Memory B cell (primary cell): Measurements from ENCODE around the gene PPP2R5A.
A peak's percentile ranks its signal among the peaks of the same experiment; 100 is the strongest.
"Not testable (repeated sequence)": the region's sequence is repeated elsewhere in the genome, so short reads cannot be mapped to it uniquely, and the experiment has no call there.

Source experiments
- ATAC-seq: fragments of 150-1000 bp; cut with Tn5 transposase; 2 replicates; pipeline ENCODE4 v1.10.0; 2021; ENCODE audit warnings: low read depth, mild to moderate bottlenecking, moderate library complexity
- DNase-seq, 2 donors: peaks; one replicate each; pipeline ENCODE4 v3.0.0; 2022; ENCODE audit warnings: low spot score in 2 of 2
- H3K27ac Mint-ChIP-seq: one replicate; pipeline ENCODE4 v1.8.0; 2022; ENCODE audit warnings: mild to moderate bottlenecking, moderate library complexity, mixed read lengths
- H3K27me3 Mint-ChIP-seq: one replicate; pipeline ENCODE4 v1.8.0; 2022; ENCODE audit warnings: mixed read lengths
- H3K36me3 Mint-ChIP-seq: one replicate; pipeline ENCODE4 v1.8.0; 2022; ENCODE audit warnings: mild to moderate bottlenecking, mixed read lengths
- H3K4me1 Mint-ChIP-seq: one replicate; pipeline ENCODE4 v1.8.0; 2022; ENCODE audit warnings: mixed read lengths
- H3K4me3 Mint-ChIP-seq: one replicate; pipeline ENCODE4 v1.8.0; 2022; ENCODE audit warnings: mild to moderate bottlenecking, moderate library complexity, mixed read lengths
- H3K9me3 Mint-ChIP-seq: one replicate; pipeline ENCODE4 v1.8.0; 2022; ENCODE audit warnings: mixed read lengths

Gene PPP2R5A

GRCh38 chr1:212295579-212295978 is 10.4 kb downstream of the PPP2R5A start:
- peak overlapping the region; percentile 28 for H3K27ac Mint-ChIP-seq
- H3K4me3 Mint-ChIP-seq, result no peak overlapping the region
- ATAC-seq (no peak), DNase-seq (no peak)
- no peaks in the 10 kb centered on the region for H3K27me3 Mint-ChIP-seq
- H3K36me3 Mint-ChIP-seq, result peaks cover 7% of the 10 kb centered on the region
- peaks cover 32% of the 10 kb centered on the region for H3K4me1 Mint-ChIP-seq
- H3K9me3 Mint-ChIP-seq, result no peaks in the 10 kb centered on the region

GRCh38 chr1:212297338-212297737 is 12.1 kb downstream of the PPP2R5A start:
- H3K27me3 Mint-ChIP-seq, result no peaks in the 10 kb centered on the region
- H3K4me1 Mint-ChIP-seq, result peaks cover 22% of the 10 kb centered on the region
- no peaks in the 10 kb centered on the region for H3K9me3 Mint-ChIP-seq
- no peak overlapping the region for H3K27ac Mint-ChIP-seq
- H3K4me3 Mint-ChIP-seq, result no peak overlapping the region
- DNase-seq (no peak), ATAC-seq (no peak)
- peaks cover 5% of the 10 kb centered on the region for H3K36me3 Mint-ChIP-seq

- Mint-ChIP-seq H3K4me1 (peaks cover 25% of the 10 kb centered on the region), H3K27me3 (no peaks in the 10 kb centered on the region), H3K9me3 (peaks cover 4% of the 10 kb centered on the region), H3K27ac (no peak overlapping the region), H3K36me3 (peaks cover 7% of the 10 kb centered on the region), H3K4me3 (no peak overlapping the region)
- DNase-seq, result no peak
- ATAC-seq, result no peak
Measured at GRCh38 chr1:212301580-212301979, 16.4 kb downstream of the PPP2R5A start.

GRCh38 chr1:212302745-212303383 is 17.7 kb downstream of the PPP2R5A start:
- Mint-ChIP-seq H3K4me1 (peaks cover 23% of the 10 kb centered on the region), H3K27ac (peak overlapping the region; percentile 55), H3K27me3 (no peaks in the 10 kb centered on the region), H3K36me3 (peaks cover 8% of the 10 kb centered on the region), H3K4me3 (no peak overlapping the region), H3K9me3 (peaks cover 4% of the 10 kb centered on the region)
- no peak for ATAC-seq
- DNase-seq, result no peak

- Mint-ChIP-seq H3K27ac (peak overlapping the region; percentile 24), H3K27me3 (no peaks in the 10 kb centered on the region), H3K4me1 (peaks cover 34% of the 10 kb centered on the region), H3K36me3 (peaks cover 19% of the 10 kb centered on the region), H3K4me3 (no peak overlapping the region), H3K9me3 (peaks cover 4% of the 10 kb centered on the region)
- DNase-seq (no peak), ATAC-seq (no peak)
Measured at GRCh38 chr1:212305342-212305741, 20.1 kb downstream of the PPP2R5A start.

GRCh38 chr1:212305984-212306452 is 20.8 kb downstream of the PPP2R5A start:
- not testable (repeated sequence) for H3K27ac Mint-ChIP-seq, H3K9me3 Mint-ChIP-seq, DNase-seq, H3K27me3 Mint-ChIP-seq, H3K4me3 Mint-ChIP-seq, ATAC-seq
- Mint-ChIP-seq H3K36me3 (peaks cover 19% of the 10 kb centered on the region), H3K4me1 (peaks cover 37% of the 10 kb centered on the region)

GRCh38 chr1:212309967-212310366 is 24.8 kb downstream of the PPP2R5A start:
- Mint-ChIP-seq H3K4me3 (no peak overlapping the region), H3K4me1 (peaks cover 22% of the 10 kb centered on the region), H3K9me3 (peaks cover 4% of the 10 kb centered on the region), H3K27me3 (no peaks in the 10 kb centered on the region), H3K27ac (no peak overlapping the region), H3K36me3 (peaks cover 19% of the 10 kb centered on the region)
- DNase-seq (no peak), ATAC-seq (no peak)

- H3K4me3 Mint-ChIP-seq, result no peak overlapping the region
- DNase-seq (no peak), ATAC-seq (no peak)
- H3K9me3 Mint-ChIP-seq, result peaks cover 2% of the 10 kb centered on the region
- H3K4me1 Mint-ChIP-seq, result peaks cover 20% of the 10 kb centered on the region
- peaks cover 17% of the 10 kb centered on the region for H3K36me3 Mint-ChIP-seq
- H3K27ac Mint-ChIP-seq, result no peak overlapping the region
- no peaks in the 10 kb centered on the region for H3K27me3 Mint-ChIP-seq
Measured at GRCh38 chr1:212310383-212310782, 25.2 kb downstream of the PPP2R5A start.

GRCh38 chr1:212311836-212312497 is 26.8 kb downstream of the PPP2R5A start:
- H3K27ac Mint-ChIP-seq, result no peak overlapping the region

GRCh38 chr1:212313616-212314015 is 28.4 kb downstream of the PPP2R5A start:
- ATAC-seq (no peak), DNase-seq (no peak)
- Mint-ChIP-seq H3K4me1 (peaks cover 28% of the 10 kb centered on the region), H3K9me3 (no peaks in the 10 kb centered on the region), H3K27ac (no peak overlapping the region), H3K27me3 (no peaks in the 10 kb centered on the region), H3K4me3 (no peak overlapping the region), H3K36me3 (peaks cover 8% of the 10 kb centered on the region)

More at GRCh38 chr1:212311836-212312497, 26.8 kb downstream of the PPP2R5A start:
- H3K36me3 Mint-ChIP-seq, result peaks cover 14% of the 10 kb centered on the region
- no peaks in the 10 kb centered on the region for H3K9me3 Mint-ChIP-seq
- DNase-seq (no peak), ATAC-seq (no peak)
- H3K4me1 Mint-ChIP-seq, result peaks cover 26% of the 10 kb centered on the region
- H3K27me3 Mint-ChIP-seq, result no peaks in the 10 kb centered on the region
- H3K4me3 Mint-ChIP-seq, result no peak overlapping the region

GRCh38 chr1:212315184-212315583 is 30.0 kb downstream of the PPP2R5A start:
- Mint-ChIP-seq H3K4me3 (no peak overlapping the region), H3K27ac (no peak overlapping the region), H3K27me3 (no peaks in the 10 kb centered on the region), H3K9me3 (no peaks in the 10 kb centered on the region), H3K4me1 (peaks cover 22% of the 10 kb centered on the region), H3K36me3 (peaks cover 2% of the 10 kb centered on the region)
- DNase-seq (no peak), ATAC-seq (no peak)

GRCh38 chr1:212315907-212316306 is 30.7 kb downstream of the PPP2R5A start:
- H3K27me3 Mint-ChIP-seq, result no peaks in the 10 kb centered on the region
- no peak for ATAC-seq
- peaks cover 17% of the 10 kb centered on the region for H3K4me1 Mint-ChIP-seq
- no peak for DNase-seq
- H3K27ac Mint-ChIP-seq, result peak overlapping the region; percentile 24
- H3K9me3 Mint-ChIP-seq, result no peaks in the 10 kb centered on the region
- H3K4me3 Mint-ChIP-seq, result no peak overlapping the region
- peaks cover 2% of the 10 kb centered on the region for H3K36me3 Mint-ChIP-seq

- ATAC-seq, result no peak
- no peaks in the 10 kb centered on the region for H3K9me3 Mint-ChIP-seq
- no peak overlapping the region for H3K4me3 Mint-ChIP-seq
- H3K36me3 Mint-ChIP-seq, result peaks cover 2% of the 10 kb centered on the region
- H3K27me3 Mint-ChIP-seq, result no peaks in the 10 kb centered on the region
- DNase-seq, result no peak
- H3K4me1 Mint-ChIP-seq, result peaks cover 17% of the 10 kb centered on the region
- H3K27ac Mint-ChIP-seq, result no peak overlapping the region
Measured at GRCh38 chr1:212317916-212318315, 32.7 kb downstream of the PPP2R5A start.

- H3K27me3 Mint-ChIP-seq, DNase-seq, ATAC-seq, H3K27ac Mint-ChIP-seq, H3K36me3 Mint-ChIP-seq, H3K4me3 Mint-ChIP-seq, H3K9me3 Mint-ChIP-seq: not testable (repeated sequence)
- H3K4me1 Mint-ChIP-seq, result peaks cover 17% of the 10 kb centered on the region
Measured at GRCh38 chr1:212321031-212321430, 35.8 kb downstream of the PPP2R5A start.

- Mint-ChIP-seq H3K27ac (no peak overlapping the region), H3K4me1 (peaks cover 10% of the 10 kb centered on the region), H3K27me3 (no peaks in the 10 kb centered on the region), H3K36me3 (no peaks in the 10 kb centered on the region), H3K4me3 (no peak overlapping the region), H3K9me3 (no peaks in the 10 kb centered on the region)
- no peak for ATAC-seq
- no peak for DNase-seq
Measured at GRCh38 chr1:212323066-212323465, 37.9 kb downstream of the PPP2R5A start.
